Inflammatory macrophage treated with lipopolysaccharide for 1 hour (primary cell): ENCODE results near the gene CCDC136.
A peak's percentile ranks its signal among the peaks of the same experiment; 100 is the strongest.

Experiments used
- DNase-seq, 2 donors: peaks; one replicate each; pipeline ENCODE4 v3.0.0-alpha.2; 2020 to 2022

CCDC136 gene

DNA sequence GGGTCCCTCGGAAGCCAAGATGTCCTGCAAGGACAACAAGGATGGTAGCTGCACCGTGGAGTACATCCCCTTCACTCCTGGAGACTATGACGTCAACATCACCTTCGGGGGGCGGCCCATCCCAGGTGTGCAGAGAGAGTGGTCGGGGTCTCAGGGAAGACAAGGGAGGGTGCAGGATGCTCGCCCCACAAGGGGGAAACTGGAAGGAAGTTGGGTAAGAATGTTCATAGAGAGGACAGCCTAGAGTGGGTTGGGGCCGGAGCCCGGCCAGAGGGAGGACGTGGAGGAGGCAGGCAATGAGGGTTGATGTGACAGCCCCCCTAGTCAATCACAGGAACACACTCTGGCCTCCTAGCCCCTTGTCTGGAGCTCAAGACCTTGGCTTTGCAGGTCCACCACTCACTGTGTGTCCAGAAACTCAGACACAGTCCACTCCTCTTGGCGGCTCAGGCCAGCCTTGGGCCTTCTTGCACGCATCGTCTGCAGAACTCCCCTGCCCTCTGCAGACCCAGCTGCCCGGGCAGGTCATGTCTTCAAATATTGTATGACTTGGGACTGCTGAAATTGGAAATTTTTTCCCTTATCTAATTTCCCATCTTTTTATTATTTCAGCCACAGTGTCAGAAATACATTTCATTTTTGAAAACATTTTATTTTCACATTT, 55.1 kb downstream of the CCDC136 start:
- no peak for DNase-seq

GRCh38 chr7:128847721-128848211, 56.0 kb downstream of the CCDC136 start:
- DNase-seq: no peak

GRCh38 chr7:128848289-128849155, 56.8 kb downstream of the CCDC136 start:
- DNase-seq: no peak

DNA sequence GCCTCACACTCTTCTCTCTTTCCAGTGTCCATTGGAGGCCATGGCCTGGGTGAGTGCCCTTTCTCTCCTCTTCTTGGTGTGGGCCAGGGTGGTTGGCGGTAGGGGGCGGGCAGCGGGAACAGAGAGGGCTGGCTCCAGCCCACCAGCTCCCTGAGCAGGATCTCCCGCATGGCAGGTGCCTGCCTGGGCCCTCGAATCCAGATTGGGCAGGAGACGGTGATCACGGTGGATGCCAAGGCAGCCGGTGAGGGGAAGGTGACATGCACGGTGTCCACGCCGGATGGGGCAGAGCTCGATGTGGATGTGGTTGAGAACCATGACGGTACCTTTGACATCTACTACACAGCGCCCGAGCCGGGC, 57.4 kb downstream of the CCDC136 start:
- no peak for DNase-seq

GRCh38 chr7:128849804-128850490, 58.2 kb downstream of the CCDC136 start:
- no peak for DNase-seq

DNA sequence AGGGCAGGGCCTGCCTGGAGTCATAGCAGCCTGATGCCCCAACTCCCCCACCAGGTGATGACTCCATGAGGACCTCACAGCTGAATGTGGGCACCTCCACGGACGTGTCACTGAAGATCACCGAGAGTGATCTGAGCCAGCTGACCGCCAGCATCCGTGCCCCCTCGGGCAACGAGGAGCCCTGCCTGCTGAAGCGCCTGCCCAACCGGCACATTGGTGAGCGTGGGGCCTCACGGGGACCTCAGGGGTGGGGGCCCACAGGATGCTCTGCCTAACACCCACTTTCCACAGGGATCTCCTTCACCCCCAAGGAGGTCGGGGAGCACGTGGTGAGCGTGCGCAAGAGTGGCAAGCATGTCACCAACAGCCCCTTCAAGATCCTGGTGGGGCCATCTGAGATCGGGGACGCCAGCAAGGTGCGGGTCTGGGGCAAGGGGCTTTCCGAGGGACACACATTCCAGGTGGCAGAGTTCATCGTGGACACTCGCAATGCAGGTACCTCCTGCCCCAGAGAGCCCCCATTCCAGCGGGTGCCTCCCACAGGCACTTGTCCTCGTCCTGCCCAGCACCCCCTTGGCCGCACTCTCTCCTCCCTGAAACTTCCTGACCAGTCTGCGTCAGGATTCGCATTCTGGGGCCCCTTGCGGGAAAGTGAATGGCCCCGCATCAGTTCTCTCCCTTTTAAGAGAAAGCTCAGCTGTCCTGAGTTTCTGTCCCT, 60.9 kb downstream of the CCDC136 start:
- DNase-seq: no peak

GRCh38 chr7:128853799-128854198, 62.0 kb downstream of the CCDC136 start:
- DNase-seq: no peak

- DNase-seq: no peak
These were observed 62.6 kb downstream of the CCDC136 start for GRCh38 chr7:128854396-128854795.

- no peak for DNase-seq
These were observed 63.8 kb downstream of the CCDC136 start for GRCh38 chr7:128855559-128855958.

DNA sequence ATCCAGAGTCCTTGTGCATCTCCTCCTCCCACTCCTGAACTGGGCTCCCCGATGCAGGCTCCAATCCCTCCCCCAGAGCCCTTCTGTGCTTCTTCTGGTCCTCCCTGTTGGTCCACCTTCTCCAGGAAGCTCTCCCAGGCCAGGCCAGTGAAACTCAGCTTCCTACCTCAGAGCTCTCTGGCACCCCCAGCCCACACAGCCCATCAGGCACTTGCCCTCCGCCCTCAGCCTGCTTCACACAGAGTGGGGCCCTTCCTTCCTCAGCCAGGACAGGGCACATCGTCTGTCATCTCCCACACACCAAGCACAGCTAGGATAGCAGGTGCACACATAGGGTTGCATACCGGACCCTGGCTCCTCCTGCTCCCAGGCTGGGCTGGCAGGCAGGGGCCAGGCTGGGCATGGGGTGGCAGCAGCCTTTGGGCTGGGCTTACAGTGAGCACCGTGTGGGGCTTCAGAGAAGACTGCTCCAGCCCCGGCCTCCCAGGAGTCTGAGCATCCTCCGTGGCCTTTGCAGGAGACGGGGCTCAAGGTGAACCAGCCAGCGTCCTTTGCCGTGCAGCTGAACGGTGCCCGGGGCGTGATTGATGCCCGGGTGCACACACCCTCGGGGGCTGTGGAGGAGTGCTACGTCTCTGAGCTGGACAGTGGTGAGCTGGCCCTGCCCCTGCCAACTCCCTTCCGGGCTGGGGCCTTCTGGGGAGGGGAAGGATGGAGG, 64.4 kb downstream of the CCDC136 start:
- DNase-seq: no peak

DNA sequence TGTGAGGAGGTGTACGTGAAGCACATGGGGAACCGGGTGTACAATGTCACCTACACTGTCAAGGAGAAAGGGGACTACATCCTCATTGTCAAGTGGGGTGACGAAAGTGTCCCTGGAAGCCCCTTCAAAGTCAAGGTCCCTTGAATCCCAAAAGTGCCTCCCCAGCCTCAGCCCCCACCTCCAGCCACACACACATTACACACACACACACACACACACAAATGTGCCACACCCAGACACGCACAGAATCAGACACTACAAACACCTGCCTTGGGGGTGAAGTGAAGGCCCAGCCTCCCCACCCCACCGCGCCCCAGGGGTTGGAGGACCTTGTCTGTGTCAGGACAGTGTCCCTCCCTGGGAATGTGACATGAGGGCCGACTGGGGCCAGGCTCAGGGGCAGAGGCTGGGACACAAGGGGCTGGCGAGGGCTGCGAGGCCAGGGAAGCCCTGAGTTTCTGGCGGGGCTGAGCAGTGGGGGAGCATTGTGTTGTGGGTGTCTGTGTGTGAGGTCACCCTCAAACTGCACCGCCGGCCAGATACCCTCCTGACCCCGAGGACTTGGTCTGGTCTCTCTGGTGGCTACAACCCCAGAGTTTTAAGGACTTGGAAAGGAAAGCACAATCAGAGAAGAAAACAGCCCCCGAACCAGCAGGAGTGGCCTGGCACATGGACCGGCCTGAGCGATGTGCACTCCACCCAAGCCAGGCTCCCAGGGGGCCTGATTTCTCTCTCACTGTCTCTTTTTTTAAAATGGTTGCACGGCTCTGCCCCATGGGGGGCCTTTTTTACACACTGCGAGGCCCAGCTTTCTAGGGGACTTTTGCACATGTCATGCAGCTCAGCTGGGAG, 66.8 kb downstream of the CCDC136 start:
- DNase-seq: no peak

DNA sequence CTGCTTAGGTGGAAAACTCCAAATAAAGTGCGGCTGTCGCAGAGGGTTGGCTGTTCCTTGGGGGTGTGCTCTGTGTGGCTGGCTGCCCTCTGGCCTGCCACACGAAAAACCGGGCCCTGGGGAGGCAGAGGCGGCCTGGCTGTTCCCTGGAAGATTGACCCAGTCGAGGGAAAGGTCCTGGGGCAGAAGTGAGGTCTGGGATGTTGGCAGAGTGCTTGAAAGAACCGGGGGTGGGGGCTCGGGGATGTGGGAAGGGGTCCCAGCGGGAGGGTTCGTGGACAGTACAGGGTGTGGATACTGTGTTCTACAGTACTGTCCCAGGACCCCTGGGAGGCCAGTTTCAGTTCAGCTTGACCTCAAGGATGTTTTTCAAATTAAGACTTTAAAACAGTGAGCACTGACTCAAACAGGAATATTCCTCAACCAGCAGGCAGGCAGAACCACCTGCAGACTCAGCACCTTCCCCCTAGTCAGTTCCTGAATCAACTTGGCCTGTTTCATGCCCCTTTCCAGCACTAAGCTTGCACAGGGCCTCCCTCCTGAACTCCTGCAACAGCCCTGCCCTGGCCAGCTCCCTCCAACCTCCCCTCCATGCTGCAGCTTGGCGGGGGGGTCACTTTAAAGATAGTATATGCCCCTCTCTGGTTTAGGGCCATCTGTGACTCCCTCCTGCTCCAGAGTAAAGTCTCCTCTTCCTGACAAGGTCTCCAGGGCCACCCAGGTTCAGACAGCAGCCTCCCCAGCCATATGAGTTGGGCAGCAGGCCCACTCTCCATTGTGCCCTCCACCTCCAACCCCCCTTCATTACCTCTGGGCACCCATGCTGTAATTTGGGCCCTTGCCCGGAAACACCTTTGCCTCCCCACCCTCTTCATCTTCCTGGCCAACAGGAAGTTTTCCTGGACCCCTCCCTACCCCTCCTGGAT, 67.7 kb downstream of the CCDC136 start:
- DNase-seq: no peak

GRCh38 chr7:128860158-128861073, 68.6 kb downstream of the CCDC136 start:
- DNase-seq: no peak

DNA sequence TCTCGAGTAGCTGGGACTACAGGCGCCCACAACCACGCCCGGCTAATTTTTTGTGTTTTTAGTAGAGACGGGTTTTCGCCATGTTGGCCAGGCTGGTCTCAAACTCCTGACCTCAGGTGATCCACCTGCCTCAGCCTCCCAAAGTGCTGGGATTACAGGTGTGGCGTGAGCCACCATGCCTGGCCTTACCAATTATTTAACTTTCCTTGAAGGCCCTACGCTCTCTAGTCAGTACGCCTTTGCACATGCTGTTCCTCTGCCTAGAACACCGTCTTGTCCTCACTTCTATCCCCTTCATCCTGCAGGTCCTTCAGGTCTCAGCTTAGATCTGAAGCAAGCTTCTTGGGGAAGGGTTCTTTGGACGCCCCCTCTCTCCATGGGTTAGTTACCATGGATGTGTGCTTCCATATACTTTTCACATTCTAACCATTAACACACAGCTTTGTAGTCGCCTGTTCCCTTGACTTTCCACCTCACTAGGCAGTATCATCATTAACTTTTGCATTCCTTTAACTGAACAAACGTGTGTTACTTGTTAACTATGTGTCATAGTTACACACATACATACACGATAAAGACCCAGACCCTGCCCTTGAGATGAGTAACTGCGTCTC, 70.3 kb downstream of the CCDC136 start:
- DNase-seq: no peak

- peak; percentile 95 to 99 for DNase-seq
These were observed 71.0 kb downstream of the CCDC136 start, which contains the start of gene ATP6V1F for GRCh38 chr7:128862571-128863432. Gene ATP6V1F, plus strand, starts transcription at chr7:128862856. Its CDS starts 49 bp downstream, at chr7:128862905.

- peak; percentile 43 to 56 for DNase-seq
These were observed 71.7 kb downstream of the CCDC136 start for GRCh38 chr7:128863433-128863989.

- no peak for DNase-seq
These were observed 73.5 kb downstream of the CCDC136 start for GRCh38 chr7:128865303-128865702.
